ENCODE measurements around the gene COX19. TPM values are rescaled to one million over a fixed set of nuclear protein-coding genes. Genes with fewer than 3 reads are reported as not detected.

COX19 gene
- total RNA-seq, 1 donor from 2014 or later: 2.1 TPM

DNA sequence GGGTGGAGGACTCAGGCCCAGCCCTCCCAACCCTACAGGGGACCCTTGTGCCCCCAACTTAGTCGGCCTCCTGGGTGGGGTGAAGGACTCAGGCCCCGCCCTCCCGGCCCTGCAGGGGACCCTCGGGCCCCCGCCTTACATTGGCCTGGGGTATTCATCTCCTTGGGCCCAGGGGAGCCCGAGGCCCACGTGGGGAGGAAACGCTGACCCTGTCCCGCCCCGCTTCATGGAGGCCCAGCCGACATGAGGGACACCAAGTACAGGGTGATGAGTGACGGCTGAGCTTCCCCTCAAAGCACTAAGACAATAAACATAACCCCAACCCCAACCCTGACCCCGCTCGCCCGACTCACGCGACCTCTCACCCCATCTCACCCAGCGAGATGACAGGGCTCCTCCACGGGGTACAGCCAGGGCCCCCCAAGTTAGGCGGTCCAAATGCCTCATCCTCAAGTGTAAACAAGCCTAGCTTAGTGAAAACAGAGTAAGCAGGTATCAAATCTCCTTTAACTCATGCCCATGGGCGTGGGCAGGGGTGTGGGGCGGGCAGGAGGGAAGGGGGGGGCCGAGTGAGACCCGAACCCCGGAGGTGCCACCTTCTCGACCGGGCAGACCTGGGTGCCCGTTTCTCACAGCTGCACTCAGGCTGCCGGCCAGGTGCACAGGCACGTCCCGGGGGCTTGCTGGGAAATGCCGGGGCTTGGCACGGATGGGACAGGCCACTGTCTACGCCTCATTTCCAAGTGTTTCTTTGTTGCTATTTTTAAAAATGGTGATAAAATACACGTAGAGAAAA, 15.8 kb upstream of the COX19 start:
- Histone ChIP-seq H3K4me1 (peaks cover 0 to 3% of the 10 kb centered on the region in 2 donors), H3K9me3 (no peaks in the 10 kb centered on the region), H3K27ac (no peak overlapping the region), H3K36me3 (peaks cover 9 to 10% of the 10 kb centered on the region in 2 donors), H3K4me3 (no peak overlapping the region), H3K27me3 (peaks cover 16% of the 10 kb centered on the region)
- intact Hi-C loops (cut with DNase I): loop anchor here (5.0 kb wide), 1 partner anchor 186 kb away; no protein-coding TSS in a partner anchor
- no peak for DNase-seq (ENCODE audit: low spot score in 2 of 2)
- TF ChIP-seq, protein P1, sequence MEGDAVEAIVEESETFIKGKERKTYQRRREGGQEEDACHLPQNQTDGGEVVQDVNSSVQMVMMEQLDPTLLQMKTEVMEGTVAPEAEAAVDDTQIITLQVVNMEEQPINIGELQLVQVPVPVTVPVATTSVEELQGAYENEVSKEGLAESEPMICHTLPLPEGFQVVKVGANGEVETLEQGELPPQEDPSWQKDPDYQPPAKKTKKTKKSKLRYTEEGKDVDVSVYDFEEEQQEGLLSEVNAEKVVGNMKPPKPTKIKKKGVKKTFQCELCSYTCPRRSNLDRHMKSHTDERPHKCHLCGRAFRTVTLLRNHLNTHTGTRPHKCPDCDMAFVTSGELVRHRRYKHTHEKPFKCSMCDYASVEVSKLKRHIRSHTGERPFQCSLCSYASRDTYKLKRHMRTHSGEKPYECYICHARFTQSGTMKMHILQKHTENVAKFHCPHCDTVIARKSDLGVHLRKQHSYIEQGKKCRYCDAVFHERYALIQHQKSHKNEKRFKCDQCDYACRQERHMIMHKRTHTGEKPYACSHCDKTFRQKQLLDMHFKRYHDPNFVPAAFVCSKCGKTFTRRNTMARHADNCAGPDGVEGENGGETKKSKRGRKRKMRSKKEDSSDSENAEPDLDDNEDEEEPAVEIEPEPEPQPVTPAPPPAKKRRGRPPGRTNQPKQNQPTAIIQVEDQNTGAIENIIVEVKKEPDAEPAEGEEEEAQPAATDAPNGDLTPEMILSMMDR (IDR thresholded peaks at IDR 0.05): no peak

- peaks cover 2 to 3% of the 10 kb centered on the region in 2 donors for H3K36me3 ChIP-seq
- H3K9me3 ChIP-seq: no peaks in the 10 kb centered on the region
- intact Hi-C loops (cut with DNase I): loop anchor here (5.0 kb wide), 1 partner anchor 187 kb away; no protein-coding TSS in a partner anchor
- TF ChIP-seq, protein P1 (IDR thresholded peaks at IDR 0.05): no peak
- DNase-seq (ENCODE audit: low spot score in 2 of 2): no peak
- peaks cover 0 to 3% of the 10 kb centered on the region in 2 donors for H3K4me1 ChIP-seq
- peaks cover 16% of the 10 kb centered on the region for H3K27me3 ChIP-seq
- H3K27ac ChIP-seq: no peak overlapping the region
- H3K4me3 ChIP-seq: no peak overlapping the region
Observed at GRCh38 chr7:990352-990932, 15.1 kb upstream of the COX19 start.

- Histone ChIP-seq H3K4me1 (peaks cover 0 to 3% of the 10 kb centered on the region in 2 donors), H3K27ac (no peak overlapping the region), H3K27me3 (peaks cover 16% of the 10 kb centered on the region), H3K4me3 (no peak overlapping the region), H3K9me3 (no peaks in the 10 kb centered on the region), H3K36me3 (no peaks in the 10 kb centered on the region)
- TF ChIP-seq, protein P1 (IDR thresholded peaks at IDR 0.05): no peak
- no peak for DNase-seq (ENCODE audit: low spot score in 2 of 2)
- intact Hi-C loops (cut with DNase I): no loop called here
Observed at GRCh38 chr7:988963-989529, 13.7 kb upstream of the COX19 start.

GRCh38 chr7:988426-988911, 13.1 kb upstream of the COX19 start:
- intact Hi-C loops (cut with DNase I): no loop called here
- H3K27me3 ChIP-seq: peaks cover 16% of the 10 kb centered on the region
- TF ChIP-seq, protein P1 (IDR thresholded peaks at IDR 0.05): no peak
- H3K4me1 ChIP-seq: peaks cover 0 to 3% of the 10 kb centered on the region in 2 donors
- no peak for DNase-seq (ENCODE audit: low spot score in 2 of 2)
- no peaks in the 10 kb centered on the region for H3K36me3 ChIP-seq
- no peaks in the 10 kb centered on the region for H3K9me3 ChIP-seq
- no peak overlapping the region for H3K27ac ChIP-seq
- no peak overlapping the region for H3K4me3 ChIP-seq

GRCh38 chr7:987909-988308, 12.6 kb upstream of the COX19 start:
- Histone ChIP-seq H3K9me3 (no peaks in the 10 kb centered on the region), H3K4me3 (no peak overlapping the region), H3K36me3 (no peaks in the 10 kb centered on the region), H3K4me1 (peaks cover 0 to 1% of the 10 kb centered on the region in 2 donors), H3K27me3 (peaks cover 16% of the 10 kb centered on the region), H3K27ac (no peak overlapping the region)
- no peak for DNase-seq (ENCODE audit: low spot score in 2 of 2)
- TF ChIP-seq, protein P1 (IDR thresholded peaks at IDR 0.05): no peak
- intact Hi-C loops (cut with DNase I): no loop called here
